HepG2 (cell line): ENCODE measurements around the gene PDGFRB. TPM values are rescaled to one million over a fixed set of nuclear protein-coding genes. Genes with fewer than 3 reads are reported as not detected.

Source experiments
- ATAC-seq: fragments of 200-7000 bp; cut with Tn5 transposase; 3 replicates; pipeline ENCODE4 v1.9.1; 2020; ENCODE audit warnings: mild to moderate bottlenecking, moderate library complexity
- BruUV-seq: library from RNA; stranded (reverse); fragments of 400-500 nt; replicated peaks from 2 replicates; lab custom pipeline; 2021; lab: Mats Ljungman, UMichigan
- CTCF ChIA-PET: fragments of 300-600 bp; formaldehyde crosslinking; extraction: SDS; loops from one replicate; lab custom pipeline; 2021; ENCODE audit warnings: low total read pairs, inconsistent platforms, low intra/inter-chr PET ratio; lab: Yijun Ruan, JAX
- POLR2A ChIA-PET: fragments of 350-600 bp; sonication (Branson Sonifier 250); formaldehyde crosslinking; loops from one replicate; lab custom pipeline; 2020; ENCODE audit warnings: antibody characterized with exemption, inconsistent platforms; lab: Yijun Ruan, JAX
- DNase-seq: peaks from one replicate; pipeline ENCODE4 v3.0.0-alpha.2; 2015; ENCODE audit warnings: low spot score
- FAIRE-seq: peaks from 3 replicates; lab custom pipeline; 2011; peaks lifted over from hg19 to GRCh38; lab: Jason Lieb, UNC
- H2AFZ ChIP-seq: one replicate; pipeline ENCODE4 v1.6.1; 2011; ENCODE audit warnings: low read length, inconsistent platforms
- H3K27ac ChIP-seq: fragments of 300-600 bp; 3 replicates; pipeline ENCODE4 v1.8.0; 2011; ENCODE audit warnings: mixed run types, mild to moderate bottlenecking, mixed read lengths, low read length, inconsistent platforms; ENCODE audit not compliant: insufficient read depth; ENCODE audit errors: extremely low read length
- H3K27me3 ChIP-seq, 2 experiments: fragments of 200-600 bp in 1 of 2; 2 replicates in 1 of 2; 3 replicates in 1 of 2; pipeline versions ENCODE4 v1.6.0 to v1.8.0; 2011; ENCODE audit warnings: low read length in 2 of 2, mild to moderate bottlenecking in 2 of 2, moderate library complexity in 2 of 2, inconsistent platforms in 1 of 2; ENCODE audit not compliant: insufficient read depth in 2 of 2, control insufficient read depth in 1 of 2
- H3K36me3 ChIP-seq, 2 experiments: fragments of 200-600 bp in 1 of 2; replicated peaks in 1 of 2; 2 replicates in 1 of 2; 3 replicates in 1 of 2; pipeline versions ENCODE4 v1.5.1 to v1.8.0; 2011; ENCODE audit warnings: low read length in 2 of 2, inconsistent platforms in 1 of 2; ENCODE audit not compliant: insufficient read depth in 2 of 2, control insufficient read depth in 1 of 2
- H3K4me1 ChIP-seq: 2 replicates; pipeline ENCODE4 v1.5.1; 2012; ENCODE audit warnings: low read length, inconsistent platforms; ENCODE audit not compliant: insufficient read depth
- H3K4me2 ChIP-seq: 2 replicates; pipeline ENCODE4 v1.6.0; 2011; ENCODE audit warnings: low read depth, low read length, inconsistent platforms
- H3K4me3 ChIP-seq, 3 experiments: fragments of 200-600 bp in 1 of 3; sonication (generic), shearing (Covaris generic) in 1 of 3; replicated peaks in 1 of 3; 2 replicates each; pipeline ENCODE4 v1.5.1; 2011 to 2016; ENCODE audit warnings: low read length in 3 of 3, inconsistent platforms in 2 of 3, low read depth in 2 of 3, mild to moderate bottlenecking in 2 of 3, control low read depth in 1 of 3, mixed read lengths in 1 of 3; ENCODE audit not compliant: insufficient read depth in 1 of 3
- H3K79me2 ChIP-seq: one replicate; pipeline ENCODE4 v1.6.1; 2011; ENCODE audit warnings: low read length, inconsistent platforms; ENCODE audit not compliant: insufficient read depth
- H3K9ac ChIP-seq: 2 replicates; pipeline ENCODE4 v1.6.0; 2011; ENCODE audit warnings: mild to moderate bottlenecking, low read depth, low read length, inconsistent platforms; ENCODE audit not compliant: insufficient read depth
- H3K9me3 ChIP-seq: 2 replicates; pipeline ENCODE4 v1.5.1; 2012; ENCODE audit warnings: mild to moderate bottlenecking, low read length
- H4K20me1 ChIP-seq: 2 replicates; pipeline ENCODE4 v1.6.0; 2011; ENCODE audit warnings: inconsistent platforms, mild to moderate bottlenecking, low read length, moderate library complexity; ENCODE audit not compliant: insufficient read depth
- ATF7-NPFF ChIP-seq: sonication (generic); formaldehyde crosslinking; IDR thresholded peaks from 2 replicates; pipeline ENCODE4 v1.8.1; 2023; ENCODE audit warnings: mild to moderate bottlenecking, low read depth, missing genetic modification reagents, moderate library complexity
- CBX2 ChIP-seq, 2 experiments: fragments of 200-600 bp in 1 of 2; sonication (generic); formaldehyde crosslinking in 1 of 2; IDR thresholded peaks; 2 replicates each; pipeline versions ENCODE4 v1.7.0 to v1.8.1; 2018 to 2022; ENCODE audit warnings: low read depth in 2 of 2, low read length in 1 of 2, mild to moderate bottlenecking in 1 of 2, missing genetic modification reagents in 1 of 2
- IRX3 ChIP-seq: sonication (generic); formaldehyde crosslinking; IDR thresholded peaks from 2 replicates; pipeline ENCODE4 v1.8.1; 2023; ENCODE audit warnings: mild to moderate bottlenecking, low read depth, missing genetic modification reagents, borderline replicate concordance
- MED13 ChIP-seq: sonication (generic); formaldehyde crosslinking; IDR thresholded peaks from 2 replicates; pipeline ENCODE4 v1.5.0; 2020; ENCODE audit warnings: missing genetic modification reagents
- MEIS2 ChIP-seq: sonication (generic); formaldehyde crosslinking; IDR thresholded peaks from 2 replicates; pipeline ENCODE4 v1.9.0; 2021; ENCODE audit warnings: mild to moderate bottlenecking, missing genetic modification reagents
- PHF21A ChIP-seq: sonication (generic); formaldehyde crosslinking; IDR thresholded peaks from 2 replicates; pipeline ENCODE4 v1.5.0; 2020; ENCODE audit warnings: mild to moderate bottlenecking, missing genetic modification reagents
- ZBTB42 ChIP-seq: sonication (generic); formaldehyde crosslinking; IDR thresholded peaks from 2 replicates; pipeline ENCODE4 v1.5.0; 2020; ENCODE audit warnings: mild to moderate bottlenecking, missing genetic modification reagents
- ZFP36L2 ChIP-seq: sonication (generic); formaldehyde crosslinking; IDR thresholded peaks from 2 replicates; pipeline ENCODE4 v1.4.0; 2020; ENCODE audit warnings: missing genetic modification reagents
- ZMYM3 ChIP-seq: sonication (generic); formaldehyde crosslinking; IDR thresholded peaks from 2 replicates; pipeline ENCODE4 v1.5.1; 2020; ENCODE audit warnings: mild to moderate bottlenecking, missing genetic modification reagents
- ZNF614 ChIP-seq: IDR thresholded peaks from 2 replicates; pipeline ENCODE4 v1.6.1; 2018; ENCODE audit warnings: missing biosample characterization, missing genetic modification reagents, inconsistent platforms, borderline replicate concordance
- ZNF629 ChIP-seq: sonication (generic); formaldehyde crosslinking; conservative IDR thresholded peaks from 2 replicates; pipeline ENCODE4 v1.5.0; 2020; ENCODE audit warnings: missing genetic modification reagents
- ZSCAN30 ChIP-seq: sonication (generic); formaldehyde crosslinking; IDR thresholded peaks from 2 replicates; pipeline ENCODE4 v1.5.0; 2020; ENCODE audit warnings: mild to moderate bottlenecking, missing genetic modification reagents
- WGBS: methylation state at CpG from one replicate; pipeline ENCODE4 v1.1.6; 2017; ENCODE audit warnings: low lambda C conversion rate; 5-methylcytosine and 5-hydroxymethylcytosine counted together
- in situ Hi-C: cut with HindIII; loops from 2 replicates; pipeline ENCODE4 v1.10.0; 2017; ENCODE audit warnings: low pct_unique_long_range_greater_than_20kb; ENCODE audit not compliant: extremely low pct_ligation_motif_present
- intact Hi-C: fragments of 100-400 bp; cut with micrococcal nuclease; formaldehyde crosslinking; loops from one replicate; pipeline ENCODE4 v1.10.0; 2022; ENCODE audit not compliant: unreplicated experiment
- polyA plus RNA-seq, 8 experiments: library from polyadenylated mRNA; depleted of rRNA in 3 of 8; stranded (reverse) in 7 of 8; unstranded in 1 of 8; fragments of >200 nt; fragmentation: Illumina TruSeq in 4 of 8; extraction: Trizol in 4 of 8; gene quantifications; 2 replicates each; pipeline versions ENCODE4 v1.2.1 to v1.2.3, GENCODE V29; 2011 to 2016; ENCODE audit warnings: low read depth in 4 of 8, missing spikeins in 1 of 8, mixed read lengths in 1 of 8; ENCODE audit not compliant: insufficient read depth in 1 of 8
- total RNA-seq, 5 experiments: library from RNA; depleted of rRNA; stranded (reverse); fragments of >200 nt; fragmentation: Illumina TruSeq; extraction: Trizol; gene quantifications; 2 replicates each; pipeline ENCODE4 v1.2.3, GENCODE V29; 2016; ENCODE audit warnings: low read depth in 1 of 5
- TF ChIP-seq, protein P1 (sequence below): sonication (generic); formaldehyde crosslinking; IDR thresholded peaks from 2 replicates; pipeline ENCODE4 v1.9.0; 2021; ENCODE audit warnings: missing genetic modification reagents, mild to moderate bottlenecking, borderline replicate concordance

PDGFRB gene
- total and polyA plus RNA-seq, 2 of the 13 experiments (the other 11 are each of a cell fraction or from before 2014, with no cell fraction given): 4.0 to 21.0 TPM

DNA sequence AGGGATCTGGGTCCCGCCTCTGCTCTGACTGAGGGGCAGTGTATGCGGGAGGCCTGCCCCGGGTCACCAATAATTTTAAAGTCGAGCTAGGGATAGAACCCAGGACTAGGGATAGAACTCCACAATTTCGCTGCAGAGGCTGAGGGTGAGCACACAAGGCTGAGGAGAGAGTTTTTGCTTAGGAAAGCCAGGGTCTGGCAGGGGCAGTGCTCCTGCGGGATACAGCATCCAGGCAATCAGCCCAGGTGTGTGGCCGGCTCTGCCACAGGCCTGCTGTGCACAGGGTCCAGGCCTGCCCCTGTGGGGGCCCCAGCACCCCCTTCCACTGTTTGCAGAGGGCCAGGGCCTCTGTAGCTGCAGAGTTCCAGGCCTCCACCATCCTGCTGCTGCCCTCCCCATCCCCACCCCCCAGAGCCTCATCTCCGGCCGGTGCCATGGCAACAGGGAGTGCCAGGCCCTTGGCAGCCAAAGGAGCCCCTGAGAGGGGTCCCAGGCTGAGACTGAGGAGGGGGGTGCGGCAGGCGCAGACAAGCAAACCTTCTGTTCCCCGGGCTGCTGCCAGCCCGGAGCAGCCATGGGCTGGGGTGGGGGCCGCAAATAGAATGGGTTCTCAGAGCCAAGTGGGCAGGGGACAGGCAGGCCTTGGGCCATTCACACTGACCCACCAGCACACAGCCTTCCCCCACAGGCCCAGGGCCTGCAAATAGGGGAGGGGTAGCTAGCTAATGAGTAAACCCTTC is 8.6 kb downstream of the PDGFRB start (continued):
- no peak for TF ChIP-seq ZNF614 (CRISPR knock-in tag)
- no peak for TF ChIP-seq ZMYM3 (CRISPR knock-in tag)
- TF ChIP-seq PHF21A (CRISPR knock-in tag): no peak
- no peak for TF ChIP-seq MEIS2

DNA sequence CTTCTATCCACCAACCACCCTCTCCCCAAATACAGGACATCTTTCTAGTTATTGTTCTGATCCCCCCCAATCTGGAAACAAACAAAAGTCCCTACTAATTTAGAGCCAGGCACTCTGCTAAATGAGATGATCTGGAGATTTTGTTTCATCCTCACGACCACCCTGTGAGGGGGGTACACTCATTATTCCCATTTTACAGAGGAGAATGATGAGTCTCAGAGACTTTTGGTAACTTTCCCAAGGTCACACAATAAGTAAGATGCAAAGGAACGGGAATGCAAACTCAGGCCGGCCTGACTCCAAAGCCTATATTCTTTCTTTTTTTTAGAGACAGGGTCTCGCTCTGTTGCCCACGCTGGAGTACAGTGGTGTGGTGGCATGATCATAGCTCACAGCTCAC is 9.4 kb downstream of the PDGFRB start:
- ChIA-PET CTCF (no interaction called here), POLR2A (no interaction called here)
- no peaks in the 10 kb centered on the region for H4K20me1 ChIP-seq
- intact Hi-C loops (loop anchor here (10.0 kb wide), 1 partner anchor 279 kb away; no protein-coding TSS in a partner anchor), in situ Hi-C loops (no loop called here)
- no peak overlapping the region; a peak in 1 of 6 replicates for H3K4me3 ChIP-seq
- H3K4me2 ChIP-seq: no peak overlapping the region
- peak; percentile 71; the same call in 1 of the 2 replicates for TF ChIP-seq ZNF629
- no peak for TF ChIP-seq ZSCAN30 (CRISPR knock-in tag)
- WGBS: 90% methylated on average over 5 of the region's 5 CpGs
- no peak for FAIRE-seq
- no peak overlapping the region for H3K27ac ChIP-seq
- no peaks in the 10 kb centered on the region for H3K36me3 ChIP-seq
- no peaks in the 10 kb centered on the region for H3K79me2 ChIP-seq
- H3K4me1 ChIP-seq: peaks cover 72% of the 10 kb centered on the region
- DNase-seq: no peak
- no peak overlapping the region for H2AFZ ChIP-seq
- no peak overlapping the region for H3K9ac ChIP-seq
- BruUV-seq: no TSS peak
- H3K9me3 ChIP-seq: no peaks in the 10 kb centered on the region
- H3K27me3 ChIP-seq: peaks cover 0 to 4% of the 10 kb centered on the region in 2 experiments; a peak in 1 of 5 replicates
- ATAC-seq: no peak

DNA sequence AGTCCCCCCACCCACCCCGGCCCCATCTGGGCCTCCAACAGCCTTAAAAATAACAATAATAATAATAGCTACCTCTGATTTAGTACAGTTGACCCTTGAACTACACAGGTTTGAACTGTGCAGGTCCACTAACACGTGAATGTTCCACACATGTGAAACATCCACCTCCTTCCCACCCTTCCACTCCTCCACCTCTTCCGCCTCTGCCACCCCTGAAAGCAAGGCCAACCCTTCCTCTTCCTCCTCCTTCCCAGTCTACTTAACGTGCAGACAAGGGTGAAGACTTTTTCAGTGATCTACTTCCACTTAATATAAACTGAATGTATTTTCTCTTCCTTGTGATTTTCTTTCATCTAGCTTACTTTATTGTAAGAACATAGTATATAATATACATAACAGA is 10.8 kb downstream of the PDGFRB start:
- Histone ChIP-seq H2AFZ (no peak overlapping the region), H3K9me3 (no peaks in the 10 kb centered on the region), H3K36me3 (no peaks in the 10 kb centered on the region), H3K4me1 (peaks cover 79% of the 10 kb centered on the region), H3K27me3 (no peaks in the 10 kb centered on the region), H3K4me3 (no peak overlapping the region), H4K20me1 (no peaks in the 10 kb centered on the region), H3K79me2 (no peaks in the 10 kb centered on the region), H3K4me2 (no peak overlapping the region), H3K9ac (no peak overlapping the region), H3K27ac (no peak overlapping the region)
- BruUV-seq: no TSS peak
- ChIA-PET POLR2A (interaction anchor here (1.2 kb wide), 1 partner anchor 8 kb away, joined by 3 read pairs; no protein-coding TSS in a partner anchor), CTCF (no interaction called here)
- in situ Hi-C loops: no loop called here
- DNase-seq: no peak
- no peak for ATAC-seq
- 63% methylated on average over 4 of the region's 4 CpGs for WGBS
- intact Hi-C loops: loop anchor here (10.0 kb wide), 1 partner anchor 280 kb away; no protein-coding TSS in a partner anchor
- TF ChIP-seq CBX2 (IDR thresholded peaks at IDR 0.05; ENCODE audit: low read depth, low read length) (no peak), CBX2 (CRISPR knock-in tag; IDR thresholded peaks at IDR 0.05; ENCODE audit: low read depth) (no peak), ZBTB42 (no peak), ZFP36L2 (CRISPR knock-in tag) (no peak), MED13 (CRISPR knock-in tag) (no peak), ATF7-NPFF (no peak), IRX3 (CRISPR knock-in tag) (no peak)
- TF ChIP-seq, protein P1, sequence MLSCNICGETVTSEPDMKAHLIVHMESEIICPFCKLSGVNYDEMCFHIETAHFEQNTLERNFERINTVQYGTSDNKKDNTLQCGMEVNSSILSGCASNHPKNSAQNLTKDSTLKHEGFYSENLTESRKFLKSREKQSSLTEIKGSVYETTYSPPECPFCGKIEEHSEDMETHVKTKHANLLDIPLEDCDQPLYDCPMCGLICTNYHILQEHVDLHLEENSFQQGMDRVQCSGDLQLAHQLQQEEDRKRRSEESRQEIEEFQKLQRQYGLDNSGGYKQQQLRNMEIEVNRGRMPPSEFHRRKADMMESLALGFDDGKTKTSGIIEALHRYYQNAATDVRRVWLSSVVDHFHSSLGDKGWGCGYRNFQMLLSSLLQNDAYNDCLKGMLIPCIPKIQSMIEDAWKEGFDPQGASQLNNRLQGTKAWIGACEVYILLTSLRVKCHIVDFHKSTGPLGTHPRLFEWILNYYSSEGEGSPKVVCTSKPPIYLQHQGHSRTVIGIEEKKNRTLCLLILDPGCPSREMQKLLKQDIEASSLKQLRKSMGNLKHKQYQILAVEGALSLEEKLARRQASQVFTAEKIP (CRISPR knock-in tag): no peak
- no peak for FAIRE-seq
